NCI-H2107 treated with DMSO at 0.1 percent for 48 hours (cell line): Measurements from ENCODE around the gene NGFR.

Source experiments
- DNase-seq: peaks from one replicate; lab custom pipeline; 2025; ENCODE audit not compliant: unreplicated experiment; lab: John Stamatoyannopoulos, UW

NGFR gene

DNA sequence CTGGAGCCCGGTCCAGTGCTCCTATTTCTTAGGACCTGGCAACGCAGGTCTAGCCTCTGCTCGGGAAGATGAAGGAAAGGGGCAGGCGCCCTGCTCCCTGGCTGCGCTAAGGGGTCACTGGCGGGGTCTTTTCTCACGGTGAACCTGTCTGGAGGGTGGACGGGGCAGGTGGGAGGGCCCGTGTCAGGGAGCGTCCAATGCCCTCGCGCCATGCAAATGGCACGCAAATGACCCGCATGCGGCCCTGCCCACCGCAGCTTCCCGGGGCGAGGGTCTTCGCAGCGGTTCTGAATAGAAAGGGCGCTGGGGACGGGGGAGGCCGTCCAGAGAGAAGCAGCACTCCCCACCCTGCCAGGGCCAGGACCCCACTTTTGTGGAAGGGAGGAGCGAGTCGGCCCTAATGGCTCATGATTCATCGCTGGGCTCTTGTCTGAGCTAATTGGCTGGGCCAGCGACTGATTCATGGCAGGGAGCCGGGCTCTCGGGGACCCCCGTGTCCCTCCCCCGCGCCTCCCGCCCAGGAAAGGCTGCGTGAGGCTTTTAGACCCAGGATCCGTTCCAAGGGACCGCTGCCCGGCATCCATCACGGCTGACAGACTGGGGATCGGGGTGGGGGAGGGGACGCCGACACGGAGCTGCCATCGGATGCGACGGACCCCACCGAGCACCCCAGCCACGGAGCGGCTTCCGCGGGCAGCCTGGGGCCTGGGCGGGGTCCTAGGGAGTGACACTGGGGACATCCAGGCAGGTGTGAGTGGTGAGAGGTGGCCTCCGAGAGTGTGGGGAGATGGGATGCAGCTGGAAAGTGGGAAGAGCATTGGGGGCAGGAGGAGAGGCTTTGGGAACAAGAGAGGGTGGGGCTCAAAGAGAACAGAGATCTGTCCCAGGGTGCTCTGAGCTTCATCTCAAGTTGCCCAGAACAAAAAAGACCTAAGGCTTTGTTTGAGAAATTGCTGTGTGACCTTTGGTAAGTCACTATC lies 25.0 kb upstream of the NGFR start:
- DNase-seq = no peak

DNA sequence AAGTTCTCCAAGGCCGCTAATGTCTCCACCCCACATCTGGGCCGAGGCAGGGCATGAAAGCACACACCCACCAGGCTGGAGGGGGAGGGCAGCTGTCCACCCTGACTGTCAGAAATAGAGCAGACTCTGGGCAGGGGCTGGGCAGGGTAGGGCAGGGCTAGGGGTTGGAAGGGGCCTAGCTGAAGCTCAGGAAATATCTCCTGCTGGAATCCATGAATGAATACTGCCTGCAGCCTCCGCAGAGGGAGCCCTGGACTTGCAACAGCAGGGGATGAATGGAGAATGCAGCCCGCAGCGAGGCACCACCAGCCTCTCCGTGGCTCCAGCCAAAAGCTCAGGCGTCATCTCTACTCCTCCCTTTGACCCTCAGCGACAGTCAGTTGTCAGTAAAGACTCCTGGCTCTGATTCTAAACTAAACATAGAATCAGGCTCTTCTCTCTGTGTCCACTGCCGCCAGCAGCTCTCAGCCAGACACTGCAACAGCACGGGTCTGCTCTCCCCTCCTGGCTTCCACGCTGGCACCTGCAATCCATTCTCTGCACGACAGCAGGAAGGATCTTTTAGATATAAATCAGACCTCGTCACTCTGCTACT lies 23.9 kb upstream of the NGFR start:
- DNase-seq = no peak

DNA sequence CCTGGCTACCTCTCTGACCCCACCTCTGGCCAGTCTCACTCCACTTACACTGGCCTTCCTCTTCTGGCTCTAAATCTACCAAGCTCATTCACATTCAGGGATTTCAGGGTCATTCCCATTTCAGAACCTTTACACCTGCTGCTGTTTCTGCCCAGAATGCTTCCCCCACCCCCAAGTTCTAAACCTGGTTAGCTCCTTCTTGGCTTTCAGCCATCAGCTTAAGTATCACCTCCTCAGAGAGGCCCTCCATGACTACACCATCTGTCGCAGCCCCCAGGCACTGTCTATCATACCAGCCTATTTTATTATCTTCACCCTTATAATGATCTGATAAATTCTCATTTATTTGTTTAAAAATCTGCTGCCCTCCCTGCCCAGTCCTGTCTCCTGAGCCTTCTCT lies 23.3 kb upstream of the NGFR start:
- no peak for DNase-seq

DNA sequence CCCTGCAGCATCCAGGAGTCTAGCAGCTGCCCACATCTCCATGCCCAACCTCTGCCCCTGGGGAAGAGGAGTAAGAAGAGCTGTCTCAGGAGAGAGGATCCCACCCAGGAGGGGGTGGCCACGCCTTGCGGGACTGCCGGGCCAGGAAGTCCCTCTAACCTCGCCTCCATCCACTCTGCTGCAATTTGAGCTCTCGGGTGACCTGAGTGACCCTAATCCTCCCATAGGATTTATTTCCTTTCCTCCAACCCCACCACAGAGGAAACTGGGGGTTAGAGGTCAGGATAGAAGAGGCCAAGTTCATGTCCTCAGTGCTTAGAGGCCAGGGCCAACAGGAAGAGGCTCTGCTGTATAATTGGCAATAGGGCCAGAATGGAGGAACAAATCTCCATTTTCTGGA lies 22.6 kb upstream of the NGFR start:
- no peak for DNase-seq

DNA sequence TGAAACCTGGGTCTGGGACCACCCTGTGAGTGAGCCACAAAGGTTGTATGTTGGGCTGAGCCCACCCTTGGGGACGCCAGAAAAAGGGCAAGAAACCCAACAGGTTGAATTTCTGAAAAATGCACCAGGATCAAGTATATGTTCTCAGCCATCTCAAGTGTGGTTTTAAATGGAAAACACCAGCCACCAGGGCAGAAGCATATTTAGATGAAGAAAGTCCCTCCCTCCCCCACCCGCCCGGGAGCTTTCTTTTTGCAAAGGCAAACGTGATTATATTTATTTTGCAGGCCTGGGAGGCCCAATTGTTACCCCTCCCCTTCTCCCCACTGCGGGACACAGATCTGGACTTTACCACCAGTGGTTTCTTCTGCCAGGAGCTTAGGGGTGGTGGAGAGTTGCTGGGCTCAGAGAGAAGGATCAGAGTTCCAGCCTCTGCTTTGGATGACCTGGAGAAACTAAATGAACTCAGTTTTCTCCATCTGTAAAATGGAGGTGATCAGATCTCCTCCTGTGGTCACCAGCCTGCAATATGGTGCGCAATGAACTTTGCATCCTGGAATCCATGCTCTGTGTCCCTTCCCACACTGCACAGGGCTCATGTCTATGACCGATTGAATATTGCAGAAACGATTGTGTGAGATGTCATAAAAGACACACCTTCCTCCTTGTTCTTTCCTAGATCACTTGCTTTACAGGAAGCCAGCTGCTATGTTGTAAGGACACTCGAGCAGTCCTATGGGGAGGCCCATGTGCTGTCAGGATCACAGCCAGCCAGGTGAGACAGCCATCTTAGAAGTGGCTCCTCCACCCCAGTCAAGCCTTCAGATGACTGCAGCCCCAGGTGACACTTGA lies 21.0 kb upstream of the NGFR start:
- DNase-seq = no peak

DNA sequence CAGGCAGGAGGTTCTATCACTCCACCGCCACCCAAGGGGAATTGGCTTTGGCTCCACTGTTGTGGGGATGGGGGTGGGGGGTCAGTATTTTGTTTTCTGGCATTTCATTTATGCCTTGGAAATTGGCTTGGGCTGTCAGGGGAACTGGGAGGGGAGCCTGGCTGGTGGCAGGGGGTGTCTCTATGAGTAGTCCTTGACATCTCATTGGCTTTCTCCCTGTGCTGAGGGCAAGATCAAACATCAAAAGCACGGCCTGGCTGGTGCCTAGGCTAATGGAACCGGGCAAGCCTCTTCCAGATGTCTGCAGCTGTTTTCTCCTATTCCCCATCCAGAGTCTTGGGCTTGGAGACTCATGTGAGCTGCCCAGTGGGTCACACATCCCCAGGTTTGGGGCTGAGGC lies 17.4 kb upstream of the NGFR start:
- DNase-seq = no peak

DNA sequence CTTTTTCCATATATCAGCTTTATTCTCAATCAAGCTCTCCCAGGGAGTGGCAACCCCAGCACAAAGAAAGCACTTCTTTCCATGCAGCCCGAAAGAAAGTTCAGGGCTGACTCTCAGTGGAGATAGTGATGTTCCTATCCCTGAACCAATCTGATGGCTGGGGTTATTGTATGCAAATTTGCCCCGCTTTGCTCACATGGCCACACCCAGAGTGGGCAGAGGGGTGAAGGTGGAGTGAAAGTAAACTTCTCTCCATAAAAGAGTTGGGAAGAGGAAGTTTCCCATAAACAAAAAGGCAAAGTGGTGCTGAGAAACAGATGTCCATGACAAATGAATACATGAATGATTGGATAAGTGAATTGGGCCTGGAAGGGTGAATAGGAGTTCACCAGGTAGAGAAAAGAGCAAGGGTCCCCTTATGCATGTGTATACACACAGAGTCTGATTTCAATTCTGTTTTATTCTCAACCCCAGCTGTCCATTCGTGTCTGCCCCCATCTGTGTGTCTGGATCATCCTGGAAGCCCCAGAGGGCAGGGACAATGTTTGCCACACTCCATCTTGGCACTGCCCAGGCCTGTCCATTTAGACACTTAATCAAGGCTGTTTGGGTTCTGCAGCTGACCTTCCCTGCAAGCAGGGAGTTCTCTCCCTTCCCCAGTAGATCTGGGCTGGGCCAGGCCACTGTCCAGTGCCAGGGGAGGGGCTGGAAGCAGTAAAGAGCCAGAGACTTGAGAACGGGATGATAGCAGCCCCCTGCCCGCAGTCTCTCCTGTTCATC lies 14.1 kb upstream of the NGFR start:
- DNase-seq = no peak

DNA sequence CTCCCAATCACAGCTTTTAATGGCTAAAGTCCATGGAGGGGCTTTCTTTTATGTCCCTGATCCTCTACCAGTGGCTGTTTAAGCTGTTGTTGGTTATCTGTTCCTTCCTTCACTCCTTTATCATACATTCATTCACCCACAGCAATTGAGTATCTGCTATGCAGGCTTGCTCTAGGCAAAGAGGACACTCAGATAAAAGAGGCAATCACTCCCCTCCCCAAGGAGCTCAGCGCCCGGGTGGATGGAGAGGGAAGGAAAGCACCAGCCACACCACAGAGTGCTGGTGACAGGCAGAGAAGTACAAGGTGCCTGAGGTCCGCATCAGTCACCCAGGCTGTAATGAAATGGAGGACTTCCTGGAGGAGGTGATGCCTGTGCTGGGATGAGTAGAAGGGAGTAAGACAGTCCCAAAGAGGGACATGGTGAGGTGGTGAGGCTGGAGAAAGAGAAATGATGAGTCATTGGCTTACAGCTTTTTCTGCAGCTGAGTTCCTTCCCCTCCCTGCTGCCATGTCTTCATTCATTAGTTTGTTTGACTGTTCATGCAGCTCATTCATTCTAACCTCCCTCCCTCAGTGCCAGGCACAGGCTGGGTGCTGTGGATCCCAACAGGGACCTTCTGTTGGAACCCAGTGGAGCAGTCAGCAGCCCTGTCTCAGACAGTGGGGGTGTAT lies 12.8 kb upstream of the NGFR start:
- DNase-seq = no peak

DNA sequence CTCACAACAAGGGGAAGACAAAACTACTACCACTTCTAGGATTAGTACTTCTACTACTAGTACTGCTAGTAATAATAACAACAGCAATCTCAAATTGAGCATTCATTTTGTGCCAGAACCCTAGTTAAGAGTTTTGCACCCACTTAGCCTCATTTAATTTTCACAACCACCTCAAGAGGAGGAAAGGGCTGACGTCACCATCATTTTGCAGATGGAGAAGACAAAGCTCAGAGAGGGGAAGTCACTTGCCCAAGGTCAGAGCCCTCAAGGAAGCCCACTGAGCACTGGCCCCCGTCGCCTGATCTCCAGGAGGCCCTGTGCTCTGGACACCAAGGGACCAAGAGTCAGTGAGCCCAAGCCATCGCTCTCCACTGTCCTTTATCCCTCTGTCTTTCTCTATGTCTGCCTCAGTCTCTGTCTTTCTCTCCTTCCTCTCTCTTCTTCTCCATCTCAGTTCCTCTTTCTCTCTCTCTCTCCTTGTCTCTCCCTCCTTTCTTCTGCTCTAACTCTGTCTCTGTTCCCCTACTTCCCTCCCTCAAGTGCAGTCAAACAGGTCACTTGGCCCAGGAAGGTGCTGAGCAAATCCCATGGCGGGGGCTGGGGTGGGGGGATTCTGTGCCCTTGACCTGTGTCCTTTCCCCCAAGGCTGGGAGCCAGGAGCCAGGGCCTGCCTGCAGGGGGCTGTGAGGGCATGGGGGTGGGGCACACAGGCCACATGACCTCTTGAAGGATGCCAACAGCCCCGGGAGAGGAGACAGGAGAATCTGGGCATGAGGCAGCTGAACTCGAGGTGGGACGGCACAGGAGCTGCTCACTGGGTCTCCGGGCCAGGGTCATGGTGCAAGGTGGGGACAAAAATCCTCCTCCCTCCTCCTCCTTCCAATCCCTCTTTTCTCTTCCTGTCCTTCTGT lies 11.2 kb upstream of the NGFR start:
- no peak for DNase-seq

DNA sequence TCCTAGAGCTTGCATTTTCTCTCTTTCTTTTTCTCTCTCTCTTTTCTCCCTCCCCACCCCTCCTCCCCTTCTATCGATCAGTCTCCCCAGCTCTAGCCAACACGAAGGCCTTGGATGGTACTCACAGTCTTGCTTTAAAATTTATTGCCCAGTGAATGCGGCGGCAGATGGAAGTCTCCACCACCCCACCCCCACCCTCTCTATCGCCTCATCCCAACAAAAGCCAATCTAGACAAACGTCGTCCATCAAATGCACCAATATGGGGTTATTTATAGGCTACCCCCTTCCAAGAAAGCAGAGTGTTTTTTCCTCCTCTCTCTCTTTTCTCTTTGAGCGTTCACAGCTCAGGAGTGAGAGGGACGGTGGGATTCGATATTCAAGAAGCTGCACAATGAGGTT lies 10.5 kb upstream of the NGFR start:
- DNase-seq = no peak

DNA sequence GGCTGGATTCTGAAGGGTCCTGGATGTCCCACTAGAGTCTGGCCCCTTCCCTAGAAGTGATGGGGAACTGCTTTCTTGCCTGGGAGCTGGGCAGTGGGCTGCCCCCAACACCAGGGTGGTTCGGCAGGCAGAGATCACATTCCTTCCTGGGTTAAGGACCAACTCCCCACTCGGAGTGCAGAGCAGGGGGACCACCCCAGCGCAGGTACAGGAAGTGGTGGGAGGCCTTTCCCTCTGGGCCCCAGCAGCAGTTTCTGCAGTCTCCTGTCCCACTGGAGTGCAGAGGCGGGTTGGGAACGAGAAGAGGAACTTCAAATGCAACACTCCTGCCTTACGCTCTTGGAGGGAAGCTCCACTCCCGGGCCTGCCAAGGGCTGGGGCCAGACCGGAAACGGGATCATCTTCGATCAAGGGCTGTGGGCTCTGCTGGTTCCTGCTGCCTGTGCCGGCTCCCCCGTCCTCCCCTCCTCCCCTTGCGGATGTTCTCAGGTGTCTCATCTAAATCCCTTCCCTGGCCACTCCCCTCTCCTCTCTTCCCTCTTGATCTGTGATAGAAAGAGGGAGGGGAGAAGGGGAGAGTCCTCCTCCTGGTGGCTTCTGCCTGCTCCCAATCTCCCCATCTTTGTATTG lies 9.0 kb upstream of the NGFR start:
- no peak for DNase-seq

DNA sequence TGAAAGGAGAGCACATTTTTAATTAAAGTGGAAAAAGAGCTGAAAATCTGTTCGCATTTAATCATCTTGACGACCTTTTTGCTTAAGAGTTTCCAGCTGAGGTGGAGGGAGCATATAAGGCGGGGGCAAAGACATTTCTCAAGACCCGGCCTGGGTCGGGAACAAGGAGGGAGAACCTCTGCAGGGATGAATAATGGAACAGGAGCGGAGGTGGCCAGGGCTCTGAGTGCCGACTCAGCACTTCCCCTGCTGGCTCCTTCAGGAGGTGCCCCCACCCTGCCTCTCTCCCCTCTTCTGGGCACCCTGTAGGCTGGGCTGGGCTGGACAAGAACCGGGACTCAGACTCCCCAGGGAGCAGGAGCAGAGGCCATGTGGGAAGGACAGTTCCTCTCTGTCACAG lies 7.9 kb upstream of the NGFR start:
- no peak for DNase-seq

DNA sequence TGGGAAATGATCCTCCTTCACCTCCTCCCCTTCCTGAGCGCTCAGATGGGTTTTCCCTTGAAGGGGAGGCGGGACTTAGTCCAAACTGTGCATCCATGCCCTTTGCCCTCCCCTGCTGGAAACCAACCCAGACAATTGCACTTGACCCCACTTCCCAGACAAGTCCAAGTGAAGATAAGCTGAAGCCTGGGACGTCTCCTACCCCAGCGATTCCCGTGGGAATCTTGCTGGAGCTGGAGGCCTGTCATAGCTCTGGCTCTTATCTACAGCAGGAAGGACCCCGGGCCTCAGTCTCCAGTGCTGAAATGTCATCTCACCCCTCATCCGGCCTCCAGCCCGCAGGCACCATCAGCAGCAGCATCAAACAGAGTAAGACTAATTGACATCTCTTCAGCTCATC lies 6.5 kb upstream of the NGFR start:
- DNase-seq = no peak

DNA sequence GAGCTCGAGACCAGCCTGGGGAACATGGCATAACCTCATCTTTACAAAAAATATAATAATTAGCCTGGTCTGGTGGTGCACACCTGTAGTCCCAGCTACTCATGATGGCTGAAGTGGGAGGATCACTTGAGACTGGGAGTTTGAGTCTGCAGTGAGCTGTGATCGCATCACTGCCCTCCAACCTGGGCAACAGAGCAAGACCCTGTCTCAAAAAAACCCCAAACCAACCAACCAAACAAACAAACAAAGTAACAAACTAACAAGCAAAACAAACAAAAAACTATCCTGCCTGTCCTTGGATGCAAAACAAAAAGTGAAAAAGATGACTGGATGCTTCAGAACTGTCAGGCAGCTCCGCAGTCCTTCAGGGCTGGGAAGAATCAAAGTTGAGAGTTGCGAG lies 5.7 kb upstream of the NGFR start:
- DNase-seq = no peak

DNA sequence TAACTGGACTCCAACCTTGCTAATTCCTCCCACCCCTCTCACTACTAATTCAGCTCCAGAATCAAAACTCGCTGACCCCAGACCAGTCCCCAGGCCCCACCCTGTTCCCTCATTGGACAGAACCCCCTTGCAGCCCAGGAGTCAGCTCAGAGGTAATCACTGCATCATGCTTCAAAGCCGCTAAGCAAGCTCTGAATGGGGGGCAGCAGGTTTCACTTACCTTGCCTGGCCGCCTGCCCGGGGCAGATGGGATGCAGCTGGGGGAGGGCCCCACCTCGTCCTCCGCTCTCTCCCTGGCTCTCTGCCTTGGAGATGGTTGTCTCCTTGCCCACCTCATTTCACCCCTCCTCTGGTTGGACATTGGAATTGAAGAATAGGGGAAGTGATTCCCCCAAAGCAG lies 4.8 kb upstream of the NGFR start:
- no peak for DNase-seq

DNA sequence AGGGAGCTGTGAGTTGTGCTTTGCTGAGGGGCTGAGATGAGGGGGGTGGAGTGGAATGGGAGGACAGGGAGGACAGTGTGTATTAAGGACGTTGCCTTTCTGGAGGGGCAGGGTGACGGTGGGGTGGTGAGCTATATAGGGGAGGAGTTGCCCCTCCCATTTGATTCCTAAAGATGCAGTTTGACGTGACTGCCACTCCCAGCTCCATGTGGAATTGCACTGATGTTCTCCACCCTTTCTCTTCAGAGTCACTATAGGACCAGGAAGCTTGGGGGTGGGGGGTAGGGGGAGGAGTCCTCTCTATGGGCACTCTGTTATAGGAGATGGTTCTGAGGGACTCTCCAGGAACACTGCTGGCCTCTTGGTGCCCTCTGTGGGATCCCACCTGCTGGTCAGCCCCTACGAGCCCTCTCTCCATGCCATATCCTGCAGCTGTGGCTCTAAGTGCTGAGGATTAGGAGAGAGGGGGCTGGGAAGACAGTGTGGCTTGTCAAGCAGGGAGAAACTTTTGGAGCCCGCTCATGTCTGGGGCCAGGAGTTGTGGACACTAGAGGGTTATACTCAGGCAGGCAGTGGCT lies 3.8 kb upstream of the NGFR start:
- no peak for DNase-seq

DNA sequence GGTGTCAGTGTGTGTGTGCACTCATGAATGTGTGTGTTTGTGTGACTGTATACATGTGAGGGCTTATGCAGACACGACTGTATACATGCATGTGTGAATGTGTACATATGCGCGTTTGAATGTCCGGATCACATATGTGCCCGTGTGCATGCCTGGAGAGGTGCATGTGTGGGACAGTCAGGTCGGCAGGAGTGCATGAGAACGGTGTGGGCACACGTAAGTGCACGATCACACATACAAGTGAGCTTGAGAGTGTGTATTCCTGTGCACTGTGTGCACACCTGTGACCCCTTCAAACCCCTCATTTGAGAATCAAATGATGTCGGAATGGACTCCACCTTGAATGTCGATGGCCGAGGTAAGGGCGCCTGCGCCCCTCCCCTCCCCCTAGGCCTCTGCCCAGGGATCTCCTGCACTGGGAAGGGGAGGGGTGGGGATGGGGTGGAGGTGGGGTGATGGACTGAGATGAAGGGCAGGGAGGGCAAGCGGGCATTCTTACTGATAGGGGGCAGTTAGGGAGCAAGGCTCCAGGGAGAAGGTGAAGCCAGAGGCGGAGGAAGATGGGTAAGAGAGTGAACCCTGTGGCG lies 601 bp upstream of the NGFR start:
- DNase-seq = no peak

DNA sequence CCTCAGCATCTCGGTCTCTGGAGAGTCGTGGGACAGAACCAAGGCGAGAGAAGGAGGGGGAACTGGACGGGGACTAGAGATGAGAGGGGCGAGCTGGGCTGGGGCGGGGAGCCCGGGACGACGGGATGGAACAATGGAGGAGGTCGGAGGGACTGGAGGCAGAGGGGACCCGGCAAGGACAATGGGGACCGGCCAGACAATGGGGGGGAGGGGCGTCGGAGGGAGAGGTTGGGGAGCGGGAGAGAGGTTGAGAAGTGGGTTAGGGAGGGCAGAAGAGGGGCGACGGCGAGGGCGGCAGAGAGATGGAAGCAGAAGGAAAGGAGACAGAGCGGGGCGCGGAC lies 719 bp downstream of the NGFR start:
- no peak for DNase-seq
